Stimulated activated memory B cell treated with anti-CD40 and anti-IgM and Interleukin-4, amounts not matched to agents 10 μg/mL and 1 μg/mL and 100 μg/mL, for 72 hours (primary cell): Measurements from ENCODE around the gene ZFR.

ENCODE experiments used
- ATAC-seq: fragments of 150-1000 bp; cut with Tn5 transposase; 2 replicates; pipeline ENCODE4 v1.10.0; 2021
- H3K27ac Mint-ChIP-seq: one replicate; pipeline ENCODE4 v1.8.0; 2022; ENCODE audit warnings: mild to moderate bottlenecking, mixed read lengths
- H3K27me3 Mint-ChIP-seq: one replicate; pipeline ENCODE4 v1.8.0; 2022; ENCODE audit warnings: mixed read lengths
- H3K36me3 Mint-ChIP-seq: one replicate; pipeline ENCODE4 v1.8.0; 2022; ENCODE audit warnings: mixed read lengths
- H3K4me1 Mint-ChIP-seq: one replicate; pipeline ENCODE4 v1.8.0; 2022; ENCODE audit warnings: mixed read lengths
- H3K4me3 Mint-ChIP-seq: one replicate; pipeline ENCODE4 v1.8.0; 2022; ENCODE audit warnings: mild to moderate bottlenecking, moderate library complexity, mixed read lengths
- H3K9me3 Mint-ChIP-seq: one replicate; pipeline ENCODE4 v1.8.0; 2022; ENCODE audit warnings: mixed read lengths

The ZFR gene

GRCh38 chr5:32444431-32445286 is at the start of gene ZFR:
Gene ZFR (minus strand): TSS chr5:32444740. CDS start chr5:32444658, 82 bp downstream.
- peak within 1 kb of the TSS; percentile 87 for H3K4me3 Mint-ChIP-seq
- H3K4me1 Mint-ChIP-seq, result peaks cover 41% of the 10 kb centered on the region
- H3K9me3 Mint-ChIP-seq, result no peaks in the 10 kb centered on the region
- no peaks in the 10 kb centered on the region for H3K36me3 Mint-ChIP-seq
- peak within 1 kb of the TSS; percentile 87 for H3K27ac Mint-ChIP-seq
- peak; percentile 95 for ATAC-seq
- H3K27me3 Mint-ChIP-seq, result no peaks in the 10 kb centered on the region

- Mint-ChIP-seq H3K36me3 (no peaks in the 10 kb centered on the region), H3K27ac (no peak overlapping the region), H3K4me3 (no peak overlapping the region), H3K4me1 (peaks cover 8% of the 10 kb centered on the region), H3K27me3 (peaks cover 8% of the 10 kb centered on the region), H3K9me3 (no peaks in the 10 kb centered on the region)
- ATAC-seq, result no peak
Observed at GRCh38 chr5:32490972-32491557, 46.5 kb upstream of the ZFR start.

GRCh38 chr5:32489791-32490562 is 45.4 kb upstream of the ZFR start:
- peak; percentile 58 for ATAC-seq
- Mint-ChIP-seq H3K4me3 (no peak overlapping the region), H3K4me1 (peaks cover 8% of the 10 kb centered on the region)

GRCh38 chr5:32487424-32487823 is 42.9 kb upstream of the ZFR start:
- no peak overlapping the region for H3K4me3 Mint-ChIP-seq
- H3K4me1 Mint-ChIP-seq, result peaks cover 8% of the 10 kb centered on the region
- no peak overlapping the region for H3K27ac Mint-ChIP-seq
- peaks cover 8% of the 10 kb centered on the region for H3K27me3 Mint-ChIP-seq
- H3K9me3 Mint-ChIP-seq, result no peaks in the 10 kb centered on the region
- ATAC-seq, result no peak
- no peaks in the 10 kb centered on the region for H3K36me3 Mint-ChIP-seq

More at GRCh38 chr5:32489791-32490562, 45.4 kb upstream of the ZFR start:
- H3K36me3 Mint-ChIP-seq, result no peaks in the 10 kb centered on the region
- no peaks in the 10 kb centered on the region for H3K9me3 Mint-ChIP-seq
- no peak overlapping the region for H3K27ac Mint-ChIP-seq
- H3K27me3 Mint-ChIP-seq, result peaks cover 8% of the 10 kb centered on the region

- no peak overlapping the region for H3K27ac Mint-ChIP-seq
- peaks cover 8% of the 10 kb centered on the region for H3K4me1 Mint-ChIP-seq
- H3K36me3 Mint-ChIP-seq, result no peaks in the 10 kb centered on the region
- ATAC-seq, result no peak
- H3K27me3 Mint-ChIP-seq, result peaks cover 8% of the 10 kb centered on the region
- no peaks in the 10 kb centered on the region for H3K9me3 Mint-ChIP-seq
- no peak overlapping the region for H3K4me3 Mint-ChIP-seq
Observed at GRCh38 chr5:32487008-32487407, 42.5 kb upstream of the ZFR start.

GRCh38 chr5:32482193-32482592 is 37.7 kb upstream of the ZFR start:
- Mint-ChIP-seq H3K27me3 (no peaks in the 10 kb centered on the region), H3K27ac (no peak overlapping the region), H3K4me1 (no peaks in the 10 kb centered on the region), H3K4me3 (no peak overlapping the region), H3K36me3 (no peaks in the 10 kb centered on the region), H3K9me3 (no peaks in the 10 kb centered on the region)
- ATAC-seq, result no peak

GRCh38 chr5:32479096-32479495 is 34.6 kb upstream of the ZFR start:
- Mint-ChIP-seq H3K27ac (no peak overlapping the region), H3K4me1 (no peaks in the 10 kb centered on the region), H3K9me3 (no peaks in the 10 kb centered on the region), H3K36me3 (no peaks in the 10 kb centered on the region), H3K4me3 (no peak overlapping the region), H3K27me3 (no peaks in the 10 kb centered on the region)
- no peak for ATAC-seq

- Mint-ChIP-seq H3K36me3 (no peaks in the 10 kb centered on the region), H3K4me1 (no peaks in the 10 kb centered on the region), H3K9me3 (no peaks in the 10 kb centered on the region), H3K4me3 (no peak overlapping the region), H3K27ac (no peak overlapping the region), H3K27me3 (no peaks in the 10 kb centered on the region)
- no peak for ATAC-seq
Observed at GRCh38 chr5:32476891-32477290, 32.4 kb upstream of the ZFR start.

- no peaks in the 10 kb centered on the region for H3K4me1 Mint-ChIP-seq
- H3K9me3 Mint-ChIP-seq, result no peaks in the 10 kb centered on the region
- H3K27ac Mint-ChIP-seq, result no peak overlapping the region
- H3K4me3 Mint-ChIP-seq, result no peak overlapping the region
- H3K27me3 Mint-ChIP-seq, result no peaks in the 10 kb centered on the region
- H3K36me3 Mint-ChIP-seq, result no peaks in the 10 kb centered on the region
- no peak for ATAC-seq
Observed at GRCh38 chr5:32475334-32476097, 31.0 kb upstream of the ZFR start.

GRCh38 chr5:32474209-32474854 is 29.8 kb upstream of the ZFR start:
- H3K27me3 Mint-ChIP-seq, result no peaks in the 10 kb centered on the region
- no peaks in the 10 kb centered on the region for H3K4me1 Mint-ChIP-seq
- no peak for ATAC-seq
- no peak overlapping the region for H3K4me3 Mint-ChIP-seq
- H3K36me3 Mint-ChIP-seq, result no peaks in the 10 kb centered on the region
- H3K27ac Mint-ChIP-seq, result no peak overlapping the region
- H3K9me3 Mint-ChIP-seq, result no peaks in the 10 kb centered on the region

- no peaks in the 10 kb centered on the region for H3K4me1 Mint-ChIP-seq
- ATAC-seq, result no peak
- no peaks in the 10 kb centered on the region for H3K36me3 Mint-ChIP-seq
- H3K4me3 Mint-ChIP-seq, result no peak overlapping the region
- no peak overlapping the region for H3K27ac Mint-ChIP-seq
- H3K9me3 Mint-ChIP-seq, result no peaks in the 10 kb centered on the region
- no peaks in the 10 kb centered on the region for H3K27me3 Mint-ChIP-seq
Observed at GRCh38 chr5:32473072-32473471, 28.5 kb upstream of the ZFR start.

- no peaks in the 10 kb centered on the region for H3K27me3 Mint-ChIP-seq
- no peaks in the 10 kb centered on the region for H3K4me1 Mint-ChIP-seq
- ATAC-seq, result no peak
- no peaks in the 10 kb centered on the region for H3K36me3 Mint-ChIP-seq
- no peak overlapping the region for H3K4me3 Mint-ChIP-seq
- H3K27ac Mint-ChIP-seq, result no peak overlapping the region
- H3K9me3 Mint-ChIP-seq, result no peaks in the 10 kb centered on the region
Observed at GRCh38 chr5:32471784-32472183, 27.2 kb upstream of the ZFR start.

GRCh38 chr5:32465076-32465475 is 20.5 kb upstream of the ZFR start:
- Mint-ChIP-seq H3K27ac (no peak overlapping the region), H3K27me3 (no peaks in the 10 kb centered on the region), H3K36me3 (no peaks in the 10 kb centered on the region), H3K4me1 (no peaks in the 10 kb centered on the region), H3K9me3 (no peaks in the 10 kb centered on the region), H3K4me3 (no peak overlapping the region)
- ATAC-seq, result no peak

- Mint-ChIP-seq H3K4me3 (no peak overlapping the region), H3K9me3 (peaks cover 3% of the 10 kb centered on the region), H3K27me3 (no peaks in the 10 kb centered on the region), H3K4me1 (no peaks in the 10 kb centered on the region), H3K27ac (no peak overlapping the region), H3K36me3 (no peaks in the 10 kb centered on the region)
- no peak for ATAC-seq
Observed at GRCh38 chr5:32462618-32463017, 18.1 kb upstream of the ZFR start.
